HEK293 (cell line): ENCODE measurements around the gene HOXA10.

Experiments used
- GLI2 ChIP-seq: fragments of 450-650 bp; formaldehyde crosslinking; IDR thresholded peaks from 2 replicates; pipeline ENCODE4; 2017; ENCODE audit warnings: missing biosample characterization, missing genetic modification characterization, low read depth, borderline replicate concordance
- GLI4 ChIP-seq: fragments of 450-650 bp; formaldehyde crosslinking; IDR thresholded peaks from 2 replicates; pipeline ENCODE4 v1.5.1; 2016; ENCODE audit warnings: missing biosample characterization, missing genetic modification characterization
- GLIS1 ChIP-seq: fragments of 450-650 bp; formaldehyde crosslinking; IDR thresholded peaks from 2 replicates; pipeline ENCODE4 v1.5.1; 2016; ENCODE audit warnings: missing biosample characterization, missing genetic modification characterization
- IKZF3 ChIP-seq: fragments of 450-650 bp; IDR thresholded peaks from 2 replicates; pipeline ENCODE4 v1.5.0; 2018; ENCODE audit warnings: missing biosample characterization, mild to moderate bottlenecking, missing genetic modification characterization, moderate library complexity
- KLF10 ChIP-seq: fragments of 450-650 bp; IDR thresholded peaks from 2 replicates; pipeline ENCODE4 v1.5.1; 2018; ENCODE audit warnings: missing biosample characterization, mild to moderate bottlenecking, missing genetic modification characterization
- KLF16 ChIP-seq: fragments of 450-650 bp; formaldehyde crosslinking; IDR thresholded peaks from 2 replicates; pipeline ENCODE4 v1.5.1; 2017; ENCODE audit warnings: missing biosample characterization, missing genetic modification characterization
- OVOL3 ChIP-seq: fragments of 450-650 bp; formaldehyde crosslinking; IDR thresholded peaks from 2 replicates; pipeline ENCODE4 v1.5.1; 2016; ENCODE audit warnings: missing biosample characterization, missing genetic modification characterization
- PATZ1 ChIP-seq: fragments of 450-650 bp; formaldehyde crosslinking; IDR thresholded peaks from 2 replicates; pipeline ENCODE4 v1.5.1; 2016; ENCODE audit warnings: missing biosample characterization, missing genetic modification characterization
- PBX3 ChIP-seq: sonication (generic); formaldehyde crosslinking; IDR thresholded peaks from 2 replicates; pipeline ENCODE4 v1.8.1; 2022; ENCODE audit warnings: mild to moderate bottlenecking, moderate library complexity, missing genetic modification reagents
- SCRT1 ChIP-seq: fragments of 450-650 bp; formaldehyde crosslinking; IDR thresholded peaks from 2 replicates; pipeline ENCODE4 v1.5.1; 2016; ENCODE audit warnings: missing biosample characterization, missing genetic modification characterization, borderline replicate concordance
- SP7 ChIP-seq: fragments of 450-650 bp; formaldehyde crosslinking; IDR thresholded peaks from 2 replicates; pipeline ENCODE4 v1.5.1; 2016; ENCODE audit warnings: missing biosample characterization, missing genetic modification characterization
- YY1 ChIP-seq: fragments of 450-650 bp; formaldehyde crosslinking; IDR thresholded peaks from 2 replicates; pipeline ENCODE4 v1.5.1; 2018; ENCODE audit warnings: missing biosample characterization, missing genetic modification characterization
- ZBTB10 ChIP-seq: fragments of 450-650 bp; formaldehyde crosslinking; IDR thresholded peaks from 2 replicates; pipeline ENCODE4 v1.5.1; 2016; ENCODE audit warnings: missing biosample characterization, missing genetic modification characterization
- ZBTB20 ChIP-seq: fragments of 450-650 bp; formaldehyde crosslinking; IDR thresholded peaks from 2 replicates; pipeline ENCODE4 v1.5.1; 2016; ENCODE audit warnings: missing biosample characterization, missing genetic modification characterization
- ZBTB26 ChIP-seq: fragments of 450-650 bp; formaldehyde crosslinking; optimal IDR thresholded peaks from 2 replicates; pipeline ENCODE3; 2016; ENCODE audit warnings: missing biosample characterization, mild to moderate bottlenecking, missing genetic modification characterization
- ZFP41 ChIP-seq: fragments of 450-650 bp; formaldehyde crosslinking; IDR thresholded peaks from 2 replicates; pipeline ENCODE4 v1.5.1; 2016; ENCODE audit warnings: missing biosample characterization, missing genetic modification characterization, borderline replicate concordance
- ZNF10 ChIP-seq: fragments of 450-650 bp; formaldehyde crosslinking; IDR thresholded peaks from 2 replicates; pipeline ENCODE4 v1.5.1; 2017; ENCODE audit warnings: missing biosample characterization, missing genetic modification characterization
- ZNF157 ChIP-seq: fragments of 450-650 bp; formaldehyde crosslinking; IDR thresholded peaks from 2 replicates; pipeline ENCODE4 v1.5.1; 2016; ENCODE audit warnings: missing biosample characterization, missing genetic modification characterization
- ZNF175 ChIP-seq: fragments of 450-650 bp; formaldehyde crosslinking; IDR thresholded peaks from 2 replicates; pipeline ENCODE4 v1.5.1; 2016; ENCODE audit warnings: missing biosample characterization, missing genetic modification characterization
- ZNF221 ChIP-seq: fragments of 450-650 bp; formaldehyde crosslinking; IDR thresholded peaks from 2 replicates; pipeline ENCODE4 v1.5.1; 2017; ENCODE audit warnings: missing biosample characterization, missing genetic modification characterization, borderline replicate concordance
- ZNF223 ChIP-seq: fragments of 450-650 bp; formaldehyde crosslinking; IDR thresholded peaks from 2 replicates; pipeline ENCODE4 v1.5.1; 2016; ENCODE audit warnings: missing biosample characterization, missing genetic modification characterization
- ZNF24 ChIP-seq: fragments of 450-650 bp; formaldehyde crosslinking; IDR thresholded peaks from 2 replicates; pipeline ENCODE4 v1.5.1; 2016; ENCODE audit warnings: missing biosample characterization, missing genetic modification characterization
- ZNF366 ChIP-seq: fragments of 450-650 bp; formaldehyde crosslinking; conservative IDR thresholded peaks from 2 replicates; pipeline ENCODE4 v1.5.1; 2016; ENCODE audit warnings: missing biosample characterization, missing genetic modification characterization
- ZNF37A ChIP-seq: fragments of 450-650 bp; IDR thresholded peaks from 2 replicates; pipeline ENCODE4 v1.5.1; 2018; ENCODE audit warnings: missing biosample characterization, missing genetic modification characterization
- ZNF391 ChIP-seq: fragments of 450-650 bp; formaldehyde crosslinking; IDR thresholded peaks from 2 replicates; pipeline ENCODE4 v1.5.1; 2016; ENCODE audit warnings: low read depth, missing biosample characterization, missing genetic modification characterization, borderline replicate concordance
- ZNF48 ChIP-seq: fragments of 450-650 bp; formaldehyde crosslinking; IDR thresholded peaks from 2 replicates; pipeline ENCODE4 v1.5.1; 2016; ENCODE audit warnings: missing biosample characterization, missing genetic modification characterization
- ZNF548 ChIP-seq: fragments of 450-650 bp; formaldehyde crosslinking; IDR thresholded peaks from 2 replicates; pipeline ENCODE4 v1.5.1; 2016; ENCODE audit warnings: missing biosample characterization, missing genetic modification characterization
- ZNF585B ChIP-seq: fragments of 450-650 bp; formaldehyde crosslinking; IDR thresholded peaks from 2 replicates; pipeline ENCODE4 v1.5.1; 2016; ENCODE audit warnings: missing biosample characterization, missing genetic modification characterization
- ZNF660 ChIP-seq: fragments of 450-650 bp; IDR thresholded peaks from 2 replicates; pipeline ENCODE4 v1.5.1; 2018; ENCODE audit warnings: missing biosample characterization, mild to moderate bottlenecking, missing genetic modification characterization
- ZNF670 ChIP-seq: fragments of 450-650 bp; formaldehyde crosslinking; IDR thresholded peaks from 2 replicates; pipeline ENCODE4 v1.5.1; 2016; ENCODE audit warnings: missing biosample characterization, missing genetic modification characterization, low read depth
- ZNF704 ChIP-seq: fragments of 450-650 bp; formaldehyde crosslinking; IDR thresholded peaks from 2 replicates; pipeline ENCODE4 v1.5.1; 2016; ENCODE audit warnings: missing biosample characterization, missing genetic modification characterization
- ZNF76 ChIP-seq: fragments of 450-650 bp; formaldehyde crosslinking; IDR thresholded peaks from 2 replicates; pipeline ENCODE4; 2016; ENCODE audit warnings: low read depth, missing biosample characterization, missing genetic modification characterization, borderline replicate concordance
- ZNF776 ChIP-seq: fragments of 450-650 bp; formaldehyde crosslinking; IDR thresholded peaks from 2 replicates; pipeline ENCODE4 v1.5.0; 2017; ENCODE audit warnings: missing biosample characterization, missing genetic modification characterization, borderline replicate concordance

Gene HOXA10

GRCh38 chr7:27180431-27181420 lies 6.6 kb upstream of the HOXA10 start (continued):
- TF ChIP-seq PATZ1 (tag by site-specific recombination) (0 out of 2 replicates have a peak, but pooled peaks have one; percentile 32), SP7 (tag by site-specific recombination) (no peak), ZBTB26 (tag by site-specific recombination) (no peak), ZNF221 (no peak), ZBTB10 (tag by site-specific recombination) (no peak), ZNF157 (no peak), YY1 (tag by site-specific recombination) (no peak), GLI2 (tag by site-specific recombination) (no peak), ZNF660 (no peak), ZNF175 (tag by site-specific recombination) (no peak), ZNF24 (tag by site-specific recombination) (no peak), ZNF223 (no peak), ZNF391 (tag by site-specific recombination) (no peak), GLI4 (no peak), GLIS1 (tag by site-specific recombination) (peak; percentile 20), ZNF76 (tag by site-specific recombination) (no peak), ZNF704 (no peak), PBX3 (CRISPR knock-in tag) (no peak), ZNF776 (tag by site-specific recombination) (no peak), ZFP41 (tag by site-specific recombination) (no peak), ZNF10 (no peak), KLF16 (no peak), OVOL3 (no peak), ZBTB20 (tag by site-specific recombination) (peak; percentile 28), ZNF37A (tag by site-specific recombination) (no peak), KLF10 (tag by site-specific recombination) (no peak), ZNF548 (tag by site-specific recombination) (no peak), IKZF3 (tag by site-specific recombination) (peak; percentile 56; the same call in 1 of the 2 replicates), SCRT1 (no peak), ZNF48 (tag by site-specific recombination) (no peak), ZNF366 (tag by site-specific recombination) (0 out of 2 replicates have a peak, but pooled peaks have one; percentile 37), ZNF585B (tag by site-specific recombination) (no peak), ZNF670 (tag by site-specific recombination) (no peak)
